HepG2 (cell line): ENCODE measurements around the gene BBOX1. TPM values are rescaled to one million over a fixed set of nuclear protein-coding genes. Genes with fewer than 3 reads are reported as not detected.

Source experiments
- ATAC-seq: fragments of 200-7000 bp; cut with Tn5 transposase; 3 replicates; pipeline ENCODE4 v1.9.1; 2020; ENCODE audit warnings: mild to moderate bottlenecking, moderate library complexity
- BruUV-seq: library from RNA; stranded (reverse); fragments of 400-500 nt; replicated peaks from 2 replicates; lab custom pipeline; 2021; lab: Mats Ljungman, UMichigan
- CTCF ChIA-PET: fragments of 300-600 bp; formaldehyde crosslinking; extraction: SDS; loops from one replicate; lab custom pipeline; 2021; ENCODE audit warnings: low total read pairs, inconsistent platforms, low intra/inter-chr PET ratio; lab: Yijun Ruan, JAX
- POLR2A ChIA-PET: fragments of 350-600 bp; sonication (Branson Sonifier 250); formaldehyde crosslinking; loops from one replicate; lab custom pipeline; 2020; ENCODE audit warnings: antibody characterized with exemption, inconsistent platforms; lab: Yijun Ruan, JAX
- DNase-seq: peaks from one replicate; pipeline ENCODE4 v3.0.0-alpha.2; 2015; ENCODE audit warnings: low spot score
- FAIRE-seq: peaks from 3 replicates; lab custom pipeline; 2011; peaks lifted over from hg19 to GRCh38; lab: Jason Lieb, UNC
- H2AFZ ChIP-seq: one replicate; pipeline ENCODE4 v1.6.1; 2011; ENCODE audit warnings: low read length, inconsistent platforms
- H3K27ac ChIP-seq: fragments of 300-600 bp; 3 replicates; pipeline ENCODE4 v1.8.0; 2011; ENCODE audit warnings: mixed run types, mild to moderate bottlenecking, mixed read lengths, low read length, inconsistent platforms; ENCODE audit not compliant: insufficient read depth; ENCODE audit errors: extremely low read length
- H3K27me3 ChIP-seq, 2 experiments: fragments of 200-600 bp in 1 of 2; 2 replicates in 1 of 2; 3 replicates in 1 of 2; pipeline versions ENCODE4 v1.6.0 to v1.8.0; 2011; ENCODE audit warnings: low read length in 2 of 2, mild to moderate bottlenecking in 2 of 2, moderate library complexity in 2 of 2, inconsistent platforms in 1 of 2; ENCODE audit not compliant: insufficient read depth in 2 of 2, control insufficient read depth in 1 of 2
- H3K36me3 ChIP-seq, 2 experiments: fragments of 200-600 bp in 1 of 2; replicated peaks in 1 of 2; 2 replicates in 1 of 2; 3 replicates in 1 of 2; pipeline versions ENCODE4 v1.5.1 to v1.8.0; 2011; ENCODE audit warnings: low read length in 2 of 2, inconsistent platforms in 1 of 2; ENCODE audit not compliant: insufficient read depth in 2 of 2, control insufficient read depth in 1 of 2
- H3K4me1 ChIP-seq: 2 replicates; pipeline ENCODE4 v1.5.1; 2012; ENCODE audit warnings: low read length, inconsistent platforms; ENCODE audit not compliant: insufficient read depth
- H3K4me2 ChIP-seq: 2 replicates; pipeline ENCODE4 v1.6.0; 2011; ENCODE audit warnings: low read depth, low read length, inconsistent platforms
- H3K4me3 ChIP-seq, 3 experiments: fragments of 200-600 bp in 1 of 3; sonication (generic), shearing (Covaris generic) in 1 of 3; replicated peaks in 1 of 3; 2 replicates each; pipeline ENCODE4 v1.5.1; 2011 to 2016; ENCODE audit warnings: low read length in 3 of 3, inconsistent platforms in 2 of 3, low read depth in 2 of 3, mild to moderate bottlenecking in 2 of 3, control low read depth in 1 of 3, mixed read lengths in 1 of 3; ENCODE audit not compliant: insufficient read depth in 1 of 3
- H3K79me2 ChIP-seq: one replicate; pipeline ENCODE4 v1.6.1; 2011; ENCODE audit warnings: low read length, inconsistent platforms; ENCODE audit not compliant: insufficient read depth
- H3K9ac ChIP-seq: 2 replicates; pipeline ENCODE4 v1.6.0; 2011; ENCODE audit warnings: mild to moderate bottlenecking, low read depth, low read length, inconsistent platforms; ENCODE audit not compliant: insufficient read depth
- H3K9me3 ChIP-seq: 2 replicates; pipeline ENCODE4 v1.5.1; 2012; ENCODE audit warnings: mild to moderate bottlenecking, low read length
- H4K20me1 ChIP-seq: 2 replicates; pipeline ENCODE4 v1.6.0; 2011; ENCODE audit warnings: inconsistent platforms, mild to moderate bottlenecking, low read length, moderate library complexity; ENCODE audit not compliant: insufficient read depth
- ATF7 ChIP-seq, 2 experiments: fragments of 450-650 bp in 1 of 2; sonication (generic) in 1 of 2; formaldehyde crosslinking in 1 of 2; IDR thresholded peaks; 2 replicates each; pipeline versions ENCODE4 v1.4.0 to v1.6.1; 2016 to 2020; ENCODE audit warnings: antibody characterized with exemption in 1 of 2, mild to moderate bottlenecking in 1 of 2, missing genetic modification reagents in 1 of 2
- ATF7-NPFF ChIP-seq: sonication (generic); formaldehyde crosslinking; IDR thresholded peaks from 2 replicates; pipeline ENCODE4 v1.8.1; 2023; ENCODE audit warnings: mild to moderate bottlenecking, low read depth, missing genetic modification reagents, moderate library complexity
- HOXA3 ChIP-seq: sonication (generic); formaldehyde crosslinking; IDR thresholded peaks from 2 replicates; pipeline ENCODE4 v1.5.0; 2020; ENCODE audit warnings: missing genetic modification reagents
- LBX2 ChIP-seq: sonication (generic); formaldehyde crosslinking; IDR thresholded peaks from 2 replicates; pipeline ENCODE4 v1.5.0; 2020; ENCODE audit warnings: missing genetic modification reagents, mild to moderate bottlenecking, borderline replicate concordance
- NFIC ChIP-seq: IDR thresholded peaks from 2 replicates; pipeline ENCODE4 v1.6.1; 2012; ENCODE audit warnings: mild to moderate bottlenecking, low read length, inconsistent platforms
- RCOR2 ChIP-seq: IDR thresholded peaks from 2 replicates; pipeline ENCODE4 v1.6.1; 2016; ENCODE audit warnings: missing biosample characterization, missing genetic modification reagents
- REPIN1 ChIP-seq: sonication (generic); formaldehyde crosslinking; IDR thresholded peaks from 2 replicates; pipeline ENCODE4 v1.8.0; 2022; ENCODE audit warnings: missing genetic modification reagents, low read depth, mild to moderate bottlenecking, borderline replicate concordance
- REST ChIP-seq, 2 experiments: IDR thresholded peaks; 2 replicates each; pipeline ENCODE4 v1.6.1; 2011 to 2012; ENCODE audit warnings: low read length in 2 of 2, borderline replicate concordance in 1 of 2, low read depth in 1 of 2, mild to moderate bottlenecking in 1 of 2, moderate library complexity in 1 of 2
- RFX5 ChIP-seq: IDR thresholded peaks from 2 replicates; pipeline ENCODE4 v1.6.1; 2011; ENCODE audit warnings: low read depth, low read length, improper control_type of control experiment
- WIZ ChIP-seq: sonication (generic); formaldehyde crosslinking; IDR thresholded peaks from 2 replicates; pipeline ENCODE4 v1.5.1; 2020; ENCODE audit warnings: mild to moderate bottlenecking, missing genetic modification reagents
- ZFP37 ChIP-seq: sonication (generic); formaldehyde crosslinking; IDR thresholded peaks from 2 replicates; pipeline ENCODE4 v1.4.0; 2020; ENCODE audit warnings: missing genetic modification reagents, borderline replicate concordance
- ZMAT3 ChIP-seq: sonication (generic); formaldehyde crosslinking; conservative IDR thresholded peaks from 2 replicates; pipeline ENCODE4 v1.7.0; 2021; ENCODE audit warnings: missing genetic modification reagents
- in situ Hi-C: cut with HindIII; loops from 2 replicates; pipeline ENCODE4 v1.10.0; 2017; ENCODE audit warnings: low pct_unique_long_range_greater_than_20kb; ENCODE audit not compliant: extremely low pct_ligation_motif_present
- intact Hi-C: fragments of 100-400 bp; cut with micrococcal nuclease; formaldehyde crosslinking; loops from one replicate; pipeline ENCODE4 v1.10.0; 2022; ENCODE audit not compliant: unreplicated experiment
- polyA plus RNA-seq, 8 experiments: library from polyadenylated mRNA; depleted of rRNA in 3 of 8; stranded (reverse) in 7 of 8; unstranded in 1 of 8; fragments of >200 nt; fragmentation: Illumina TruSeq in 4 of 8; extraction: Trizol in 4 of 8; gene quantifications; 2 replicates each; pipeline versions ENCODE4 v1.2.1 to v1.2.3, GENCODE V29; 2011 to 2016; ENCODE audit warnings: low read depth in 4 of 8, missing spikeins in 1 of 8, mixed read lengths in 1 of 8; ENCODE audit not compliant: insufficient read depth in 1 of 8
- total RNA-seq, 5 experiments: library from RNA; depleted of rRNA; stranded (reverse); fragments of >200 nt; fragmentation: Illumina TruSeq; extraction: Trizol; gene quantifications; 2 replicates each; pipeline ENCODE4 v1.2.3, GENCODE V29; 2016; ENCODE audit warnings: low read depth in 1 of 5
- TF ChIP-seq, protein P1 (sequence below): sonication (generic); formaldehyde crosslinking; IDR thresholded peaks from 2 replicates; pipeline ENCODE4 v1.8.1; 2023; ENCODE audit warnings: missing genetic modification reagents, inconsistent platforms, borderline replicate concordance
- TF ChIP-seq, protein P2 (sequence below): sonication (generic); formaldehyde crosslinking; IDR thresholded peaks from 2 replicates; pipeline ENCODE4 v1.4.0; 2020; ENCODE audit warnings: missing genetic modification reagents, borderline replicate concordance

Gene BBOX1
- total and polyA plus RNA-seq, 2 of the 13 experiments (the other 11 are each of a cell fraction or from before 2014, with no cell fraction given) = not detected

GRCh38 chr11:27107548-27107947 lies 66.9 kb downstream of the BBOX1 start:
- Histone ChIP-seq H4K20me1 (no peaks in the 10 kb centered on the region), H3K79me2 (no peaks in the 10 kb centered on the region), H3K27ac (no peak overlapping the region), H3K4me1 (no peaks in the 10 kb centered on the region), H3K36me3 (no peaks in the 10 kb centered on the region), H3K4me3 (no peak overlapping the region), H2AFZ (no peak overlapping the region), H3K27me3 (no peaks in the 10 kb centered on the region), H3K9ac (no peak overlapping the region), H3K9me3 (no peaks in the 10 kb centered on the region), H3K4me2 (no peak overlapping the region)
- in situ Hi-C loops (no loop called here), intact Hi-C loops (no loop called here)
- no peak for DNase-seq
- ChIA-PET CTCF (no interaction called here), POLR2A (no interaction called here)
- no peak for FAIRE-seq
- TF ChIP-seq, protein P1, sequence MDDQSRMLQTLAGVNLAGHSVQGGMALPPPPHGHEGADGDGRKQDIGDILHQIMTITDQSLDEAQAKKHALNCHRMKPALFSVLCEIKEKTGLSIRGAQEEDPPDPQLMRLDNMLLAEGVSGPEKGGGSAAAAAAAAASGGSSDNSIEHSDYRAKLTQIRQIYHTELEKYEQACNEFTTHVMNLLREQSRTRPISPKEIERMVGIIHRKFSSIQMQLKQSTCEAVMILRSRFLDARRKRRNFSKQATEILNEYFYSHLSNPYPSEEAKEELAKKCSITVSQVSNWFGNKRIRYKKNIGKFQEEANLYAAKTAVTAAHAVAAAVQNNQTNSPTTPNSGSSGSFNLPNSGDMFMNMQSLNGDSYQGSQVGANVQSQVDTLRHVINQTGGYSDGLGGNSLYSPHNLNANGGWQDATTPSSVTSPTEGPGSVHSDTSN (CRISPR knock-in tag) = no peak
- TF ChIP-seq RFX5 (no peak), ZFP37 (no peak), REST (IDR thresholded peaks at IDR 0.05; ENCODE audit: borderline replicate concordance in 1 of 2, low read depth in 1 of 2, low read length in 2 of 2) (no peak), ZMAT3 (CRISPR knock-in tag) (no peak), NFIC (no peak), REPIN1 (CRISPR knock-in tag) (no peak), ATF7-NPFF (CRISPR knock-in tag) (no peak), HOXA3 (CRISPR knock-in tag) (no peak), RCOR2 (no peak), LBX2 (CRISPR knock-in tag) (no peak), WIZ (no peak), ATF7 (IDR thresholded peaks at IDR 0.05) (no peak), ATF7 (CRISPR knock-in tag; IDR thresholded peaks at IDR 0.05) (no peak)
- TF ChIP-seq, protein P2, sequence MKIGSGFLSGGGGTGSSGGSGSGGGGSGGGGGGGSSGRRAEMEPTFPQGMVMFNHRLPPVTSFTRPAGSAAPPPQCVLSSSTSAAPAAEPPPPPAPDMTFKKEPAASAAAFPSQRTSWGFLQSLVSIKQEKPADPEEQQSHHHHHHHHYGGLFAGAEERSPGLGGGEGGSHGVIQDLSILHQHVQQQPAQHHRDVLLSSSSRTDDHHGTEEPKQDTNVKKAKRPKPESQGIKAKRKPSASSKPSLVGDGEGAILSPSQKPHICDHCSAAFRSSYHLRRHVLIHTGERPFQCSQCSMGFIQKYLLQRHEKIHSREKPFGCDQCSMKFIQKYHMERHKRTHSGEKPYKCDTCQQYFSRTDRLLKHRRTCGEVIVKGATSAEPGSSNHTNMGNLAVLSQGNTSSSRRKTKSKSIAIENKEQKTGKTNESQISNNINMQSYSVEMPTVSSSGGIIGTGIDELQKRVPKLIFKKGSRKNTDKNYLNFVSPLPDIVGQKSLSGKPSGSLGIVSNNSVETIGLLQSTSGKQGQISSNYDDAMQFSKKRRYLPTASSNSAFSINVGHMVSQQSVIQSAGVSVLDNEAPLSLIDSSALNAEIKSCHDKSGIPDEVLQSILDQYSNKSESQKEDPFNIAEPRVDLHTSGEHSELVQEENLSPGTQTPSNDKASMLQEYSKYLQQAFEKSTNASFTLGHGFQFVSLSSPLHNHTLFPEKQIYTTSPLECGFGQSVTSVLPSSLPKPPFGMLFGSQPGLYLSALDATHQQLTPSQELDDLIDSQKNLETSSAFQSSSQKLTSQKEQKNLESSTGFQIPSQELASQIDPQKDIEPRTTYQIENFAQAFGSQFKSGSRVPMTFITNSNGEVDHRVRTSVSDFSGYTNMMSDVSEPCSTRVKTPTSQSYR (CRISPR knock-in tag) = no peak
- ATAC-seq = no peak
- BruUV-seq = no TSS peak
